ENCODE results near the gene EPB41L3. TPM values are rescaled to one million over a fixed set of nuclear protein-coding genes. Genes with fewer than 3 reads are reported as not detected.
"Not testable (repeated sequence)": the region's sequence is repeated elsewhere in the genome, so short reads cannot be mapped to it uniquely, and the experiment has no call there.

The EPB41L3 gene
- polyA plus RNA-seq, 3 donors = 25.2 to 56.6 (median 51.3) TPM

GRCh38 chr18:5574843-5575242 lies 31.0 kb upstream of the EPB41L3 start:
- peak; percentile 64 to 89 (median 73) for DNase-seq

GRCh38 chr18:5571666-5572065 lies 27.9 kb upstream of the EPB41L3 start:
- Histone ChIP-seq H3K79me2 (ENCODE audit: insufficient read depth, low read length) (no peaks in the 10 kb centered on the region), H4K20me1 (ENCODE audit: insufficient read depth, low read length) (no peaks in the 10 kb centered on the region), H2AFZ (ENCODE audit: insufficient read depth, low read depth, low read length, poor library complexity, severe bottlenecking) (no peak overlapping the region), H3K36me3 (replicated peaks in 1 of 2; ENCODE audit: control insufficient read depth in 1 of 2, insufficient read depth in 2 of 2, low read length in 2 of 2) (no peaks in the 10 kb centered on the region), H3K4me1 (ENCODE audit: control insufficient read depth in 1 of 2, insufficient read depth in 2 of 2, low read length in 2 of 2) (peaks cover 6 to 11% of the 10 kb centered on the region in 2 donors), H3K9me3 (replicated peaks in 1 of 2; ENCODE audit: control insufficient read depth in 1 of 2, insufficient read depth in 1 of 2, low read length in 2 of 2) (no peaks in the 10 kb centered on the region), H3K4me2 (replicated peaks; ENCODE audit: extremely low read depth, low read length, poor library complexity, severe bottlenecking) (no peak overlapping the region), H3K9ac (ENCODE audit: insufficient read depth, low read length, poor library complexity, severe bottlenecking) (no peak overlapping the region), H3K4me3 (replicated peaks in 1 of 3; ENCODE audit: low read depth in 2 of 3, low read length in 3 of 3) (no peak overlapping the region), H3K27me3 (ENCODE audit: control insufficient read depth in 2 of 2, insufficient read depth in 2 of 2, low read length in 2 of 2) (peaks cover 0 to 3% of the 10 kb centered on the region in 2 donors), H3K27ac (ENCODE audit: low read depth in 1 of 2, low read length in 2 of 2) (no peak overlapping the region)
- TF ChIP-seq, protein P1, sequence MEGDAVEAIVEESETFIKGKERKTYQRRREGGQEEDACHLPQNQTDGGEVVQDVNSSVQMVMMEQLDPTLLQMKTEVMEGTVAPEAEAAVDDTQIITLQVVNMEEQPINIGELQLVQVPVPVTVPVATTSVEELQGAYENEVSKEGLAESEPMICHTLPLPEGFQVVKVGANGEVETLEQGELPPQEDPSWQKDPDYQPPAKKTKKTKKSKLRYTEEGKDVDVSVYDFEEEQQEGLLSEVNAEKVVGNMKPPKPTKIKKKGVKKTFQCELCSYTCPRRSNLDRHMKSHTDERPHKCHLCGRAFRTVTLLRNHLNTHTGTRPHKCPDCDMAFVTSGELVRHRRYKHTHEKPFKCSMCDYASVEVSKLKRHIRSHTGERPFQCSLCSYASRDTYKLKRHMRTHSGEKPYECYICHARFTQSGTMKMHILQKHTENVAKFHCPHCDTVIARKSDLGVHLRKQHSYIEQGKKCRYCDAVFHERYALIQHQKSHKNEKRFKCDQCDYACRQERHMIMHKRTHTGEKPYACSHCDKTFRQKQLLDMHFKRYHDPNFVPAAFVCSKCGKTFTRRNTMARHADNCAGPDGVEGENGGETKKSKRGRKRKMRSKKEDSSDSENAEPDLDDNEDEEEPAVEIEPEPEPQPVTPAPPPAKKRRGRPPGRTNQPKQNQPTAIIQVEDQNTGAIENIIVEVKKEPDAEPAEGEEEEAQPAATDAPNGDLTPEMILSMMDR (IDR thresholded peaks at IDR 0.05) = no peak
- WGBS (ENCODE audit: insufficient coverage) = no CpG with 5 or more reads among the region's 2 CpGs
- H3K36me3 Mint-ChIP-seq = no peaks in the 10 kb centered on the region
- H3K27ac Mint-ChIP-seq = no peak overlapping the region
- DNase-seq = no peak
- intact Hi-C loops (cut with micrococcal nuclease) = no loop called here
- H3K4me1 Mint-ChIP-seq = peaks cover 15% of the 10 kb centered on the region
- H3K9me3 Mint-ChIP-seq = peaks cover 0 to 2% (median 0%) of the 10 kb centered on the region in 7 donors
- no peak overlapping the region for H3K4me3 Mint-ChIP-seq
- H3K27me3 Mint-ChIP-seq (ENCODE audit: low read depth in 3 of 3) = peaks cover 6 to 12% (median 7%) of the 10 kb centered on the region in 3 donors

More at GRCh38 chr18:5574843-5575242, 31.0 kb upstream of the EPB41L3 start:
- Histone ChIP-seq H3K79me2 (ENCODE audit: insufficient read depth, low read length) (no peaks in the 10 kb centered on the region), H3K27me3 (ENCODE audit: control insufficient read depth in 2 of 2, insufficient read depth in 2 of 2, low read length in 2 of 2) (peaks cover 0 to 9% of the 10 kb centered on the region in 2 donors), H3K9me3 (replicated peaks in 1 of 2; ENCODE audit: control insufficient read depth in 1 of 2, insufficient read depth in 1 of 2, low read length in 2 of 2) (no peaks in the 10 kb centered on the region), H3K9ac (ENCODE audit: insufficient read depth, low read length, poor library complexity, severe bottlenecking) (no peak overlapping the region), H4K20me1 (ENCODE audit: insufficient read depth, low read length) (no peaks in the 10 kb centered on the region), H3K36me3 (replicated peaks in 1 of 2; ENCODE audit: control insufficient read depth in 1 of 2, insufficient read depth in 2 of 2, low read length in 2 of 2) (no peaks in the 10 kb centered on the region), H2AFZ (ENCODE audit: insufficient read depth, low read depth, low read length, poor library complexity, severe bottlenecking) (no peak overlapping the region), H3K4me1 (ENCODE audit: control insufficient read depth in 1 of 2, insufficient read depth in 2 of 2, low read length in 2 of 2) (peaks cover 6 to 11% of the 10 kb centered on the region in 2 donors), H3K4me3 (replicated peaks in 1 of 3; ENCODE audit: low read depth in 2 of 3, low read length in 3 of 3) (no peak overlapping the region), H3K4me2 (replicated peaks; ENCODE audit: extremely low read depth, low read length, poor library complexity, severe bottlenecking) (no peak overlapping the region), H3K27ac (ENCODE audit: low read depth in 1 of 2, low read length in 2 of 2) (peak overlapping the region; percentile 30 to 50)
- peaks cover 15% of the 10 kb centered on the region for H3K4me1 Mint-ChIP-seq
- H3K36me3 Mint-ChIP-seq = no peaks in the 10 kb centered on the region
- WGBS (ENCODE audit: insufficient coverage) = no CpG with 5 or more reads among the region's 1 CpG
- TF ChIP-seq, protein P1 (IDR thresholded peaks at IDR 0.05) = no peak
- peak overlapping the region in 1 of 2 donors; percentile 14 for H3K4me3 Mint-ChIP-seq
- H3K27ac Mint-ChIP-seq = peak overlapping the region; percentile 51 to 89 (median 76)
- intact Hi-C loops (cut with micrococcal nuclease) = no loop called here
- H3K9me3 Mint-ChIP-seq = peaks cover 0 to 2% (median 0%) of the 10 kb centered on the region in 7 donors
- H3K27me3 Mint-ChIP-seq (ENCODE audit: low read depth in 3 of 3) = peaks cover 5 to 22% (median 6%) of the 10 kb centered on the region in 3 donors

GRCh38 chr18:5570613-5571012 lies 26.8 kb upstream of the EPB41L3 start:
- H3K36me3 ChIP-seq (replicated peaks in 1 of 2; ENCODE audit: control insufficient read depth in 1 of 2, insufficient read depth in 2 of 2, low read length in 2 of 2); H3K9me3 Mint-ChIP-seq; H3K27ac Mint-ChIP-seq; H4K20me1 ChIP-seq (ENCODE audit: insufficient read depth, low read length); H3K9me3 ChIP-seq (replicated peaks in 1 of 2; ENCODE audit: control insufficient read depth in 1 of 2, insufficient read depth in 1 of 2, low read length in 2 of 2); H3K79me2 ChIP-seq (ENCODE audit: insufficient read depth, low read length); H3K4me2 ChIP-seq (replicated peaks; ENCODE audit: extremely low read depth, low read length, poor library complexity, severe bottlenecking); H2AFZ ChIP-seq (ENCODE audit: insufficient read depth, low read depth, low read length, poor library complexity, severe bottlenecking); intact Hi-C loops (cut with micrococcal nuclease); H3K9ac ChIP-seq (ENCODE audit: insufficient read depth, low read length, poor library complexity, severe bottlenecking); H3K27me3 ChIP-seq (ENCODE audit: control insufficient read depth in 2 of 2, insufficient read depth in 2 of 2, low read length in 2 of 2); H3K27ac ChIP-seq (ENCODE audit: low read depth in 1 of 2, low read length in 2 of 2); H3K36me3 Mint-ChIP-seq; H3K4me3 ChIP-seq (replicated peaks in 1 of 3; ENCODE audit: low read depth in 2 of 3, low read length in 3 of 3): not testable (repeated sequence)
- no CpG with 5 or more reads among the region's 2 CpGs for WGBS (ENCODE audit: insufficient coverage)
- peaks cover 6 to 11% of the 10 kb centered on the region in 2 donors for H3K4me1 ChIP-seq (ENCODE audit: control insufficient read depth in 1 of 2, insufficient read depth in 2 of 2, low read length in 2 of 2)
- Mint-ChIP-seq H3K4me3 (peak overlapping the region in 1 of 2 donors; percentile 17), H3K27me3 (ENCODE audit: low read depth in 3 of 3) (peaks cover 7 to 10% (median 8%) of the 10 kb centered on the region in 3 donors), H3K4me1 (peaks cover 15% of the 10 kb centered on the region)
- peak; percentile 16 to 76 (median 48) for DNase-seq
